GM21423 (cell line): ENCODE data around the gene RFX2.
"Not testable (repeated sequence)": the region's sequence is repeated elsewhere in the genome, so short reads cannot be mapped to it uniquely, and the experiment has no call there.

Experiments
- ATAC-seq: cut with Tn5 transposase; IDR thresholded peaks from one replicate; pipeline ENCODE4 v1.9.1; 2021; ENCODE audit warnings: mild to moderate bottlenecking, moderate library complexity; ENCODE audit not compliant: unreplicated experiment

RFX2 gene

GRCh38 chr19:6076675-6077463 is 33.4 kb downstream of the RFX2 start:
- no peak for ATAC-seq

DNA sequence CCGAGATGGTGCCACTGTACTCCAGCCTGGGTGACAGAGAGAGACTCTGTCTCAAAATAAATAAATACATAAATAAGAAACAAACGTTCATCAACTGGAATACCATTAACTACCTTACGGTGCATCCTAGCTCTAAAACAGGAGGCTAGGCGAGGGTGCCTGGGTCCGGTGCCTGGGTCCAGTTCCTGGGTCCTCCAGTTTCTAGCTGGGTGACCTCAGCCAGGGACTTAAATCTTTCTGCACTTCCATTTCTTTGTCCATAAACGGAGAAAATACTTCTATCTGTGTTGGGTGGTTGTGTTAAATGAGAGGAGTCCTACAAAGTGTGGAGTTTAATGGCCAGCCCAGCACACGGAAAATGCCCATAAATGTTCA is 34.0 kb downstream of the RFX2 start:
- no peak for ATAC-seq

- ATAC-seq, result no peak
These were observed 35.4 kb downstream of the RFX2 start for GRCh38 chr19:6074709-6075403.

- no peak for ATAC-seq
These were observed 36.2 kb downstream of the RFX2 start for GRCh38 chr19:6073858-6074708.

GRCh38 chr19:6073233-6073632 is 37.1 kb downstream of the RFX2 start:
- ATAC-seq, result not testable (repeated sequence)

DNA sequence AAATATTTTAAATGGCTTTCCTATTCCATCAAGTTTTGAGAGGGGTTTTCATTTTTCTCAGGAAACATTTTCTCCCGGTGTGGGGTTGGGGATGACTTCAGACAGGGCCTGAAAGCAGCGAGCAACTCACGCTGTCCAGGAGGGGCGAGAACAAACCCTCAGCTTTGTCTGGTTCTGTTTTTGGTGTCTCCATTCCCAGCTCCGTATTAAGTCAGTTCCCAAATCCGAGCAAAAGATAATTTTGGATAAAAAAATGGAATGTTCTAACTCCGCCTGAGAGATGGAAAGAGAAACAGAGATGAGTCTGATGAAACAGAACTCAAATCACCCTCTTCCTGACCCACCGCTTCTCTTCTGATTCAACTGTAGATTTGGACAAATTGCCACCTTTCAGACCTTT is 38.4 kb downstream of the RFX2 start:
- no peak for ATAC-seq

- ATAC-seq, result no peak
These were observed 39.4 kb downstream of the RFX2 start for GRCh38 chr19:6070720-6071485.

DNA sequence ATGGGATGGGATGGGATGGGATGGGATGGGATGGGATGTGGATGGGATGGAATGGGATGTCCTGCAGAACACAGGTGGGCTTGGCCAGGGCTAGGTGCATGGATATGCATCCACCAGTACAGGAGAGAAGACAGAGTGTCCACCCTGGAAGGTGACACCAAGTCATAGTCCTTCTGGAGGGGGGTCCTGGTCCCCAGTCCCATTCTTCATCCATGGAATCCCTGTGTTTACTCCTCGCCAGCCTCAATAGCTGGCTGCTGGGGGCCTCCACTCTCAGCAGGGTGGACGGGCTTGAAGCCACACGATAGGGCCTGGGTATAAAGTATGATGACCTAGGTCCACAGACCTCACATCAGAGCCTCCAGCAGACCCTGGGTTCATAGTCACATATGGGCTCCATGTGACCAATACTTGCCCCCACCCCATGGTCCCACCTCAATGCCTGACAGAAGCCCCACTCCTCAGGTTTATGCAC is 40.1 kb downstream of the RFX2 start:
- ATAC-seq, result no peak

GRCh38 chr19:6069268-6069791 is 41.0 kb downstream of the RFX2 start:
- no peak for ATAC-seq

GRCh38 chr19:6068711-6069110 is 41.6 kb downstream of the RFX2 start:
- no peak for ATAC-seq

- ATAC-seq, result no peak
These were observed 42.3 kb downstream of the RFX2 start for GRCh38 chr19:6067975-6068374.

DNA sequence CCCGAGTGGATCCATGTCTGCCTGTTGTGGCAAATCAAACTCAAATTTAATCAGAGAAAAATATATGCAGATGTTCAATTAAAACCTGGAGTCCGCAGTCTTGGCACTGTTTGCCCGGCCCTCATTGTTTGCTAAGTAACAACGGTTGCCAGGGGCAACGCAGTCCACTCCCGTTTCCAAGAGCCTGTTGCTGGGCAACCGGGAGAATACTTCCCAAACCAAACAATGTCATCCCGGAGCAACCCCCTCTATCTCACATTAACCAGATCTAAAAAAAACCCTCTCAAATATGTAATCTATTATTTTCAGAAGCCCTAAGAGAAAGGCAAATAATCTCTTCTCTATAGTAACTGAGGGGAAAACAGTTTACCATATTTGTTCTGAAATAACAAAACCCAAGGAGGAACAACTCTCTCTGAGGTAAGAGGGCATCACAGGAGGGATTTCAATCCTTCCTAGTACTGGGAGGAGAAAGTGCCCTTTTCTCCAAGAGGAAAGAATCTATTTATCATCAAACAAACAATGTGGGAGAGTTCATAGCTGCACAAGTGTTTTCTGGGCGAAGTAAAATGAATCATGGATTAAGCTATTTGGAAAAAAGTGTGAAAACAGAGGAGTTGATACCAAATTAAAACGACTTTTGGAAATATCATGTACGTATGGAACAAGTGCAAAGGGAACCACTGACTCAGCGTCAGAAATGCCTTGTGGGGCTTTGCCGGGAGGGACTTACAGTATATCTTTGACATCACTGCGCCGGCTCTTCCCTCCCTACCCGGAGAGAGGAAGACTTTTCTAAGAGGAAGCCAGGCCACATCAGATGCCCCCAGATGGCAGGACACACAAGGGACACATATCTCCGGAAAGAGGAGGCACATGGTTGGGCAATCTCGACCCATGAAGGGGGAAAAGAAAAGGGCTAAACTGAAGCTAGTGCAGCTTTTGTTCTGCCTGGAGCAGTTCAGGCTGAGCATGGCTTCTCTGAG is 43.3 kb downstream of the RFX2 start:
- ATAC-seq, result peak; percentile 38

- no peak for ATAC-seq
These were observed 44.5 kb downstream of the RFX2 start for GRCh38 chr19:6065685-6066374.

DNA sequence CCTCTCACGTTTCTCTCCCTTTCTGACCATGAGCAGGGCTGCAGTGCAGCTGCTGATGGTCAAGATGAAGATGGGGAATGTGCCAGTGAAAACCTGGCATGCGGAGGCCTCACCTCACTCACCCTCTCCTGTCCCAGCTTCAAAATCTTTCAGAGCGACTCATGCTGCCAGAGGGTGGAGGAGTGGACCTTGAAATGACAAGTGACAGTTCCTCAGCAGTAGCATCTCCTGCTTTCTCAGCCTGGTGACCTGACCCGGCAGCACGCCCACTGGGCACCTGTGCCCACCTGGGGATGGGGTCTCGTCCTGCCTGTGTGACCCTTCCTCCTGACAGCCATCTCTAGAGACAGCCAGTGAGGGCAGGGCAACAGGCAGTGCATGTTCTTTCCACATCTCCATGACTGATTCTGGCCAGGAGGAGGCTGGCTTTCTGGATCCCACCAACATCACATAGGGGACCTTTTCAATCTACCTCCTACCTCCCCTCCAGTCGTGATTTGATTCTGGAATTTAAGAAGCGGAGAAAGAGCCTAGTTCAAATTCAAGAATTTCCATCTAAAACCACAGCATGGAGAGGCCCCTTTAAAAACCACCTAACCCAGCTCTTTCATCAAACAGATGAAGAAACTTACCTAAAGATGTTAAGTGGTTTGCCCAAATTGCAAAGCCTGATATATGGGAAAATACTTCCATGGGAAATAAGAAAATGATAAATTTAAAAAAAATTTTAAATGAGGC is 45.8 kb downstream of the RFX2 start:
- no peak for ATAC-seq

DNA sequence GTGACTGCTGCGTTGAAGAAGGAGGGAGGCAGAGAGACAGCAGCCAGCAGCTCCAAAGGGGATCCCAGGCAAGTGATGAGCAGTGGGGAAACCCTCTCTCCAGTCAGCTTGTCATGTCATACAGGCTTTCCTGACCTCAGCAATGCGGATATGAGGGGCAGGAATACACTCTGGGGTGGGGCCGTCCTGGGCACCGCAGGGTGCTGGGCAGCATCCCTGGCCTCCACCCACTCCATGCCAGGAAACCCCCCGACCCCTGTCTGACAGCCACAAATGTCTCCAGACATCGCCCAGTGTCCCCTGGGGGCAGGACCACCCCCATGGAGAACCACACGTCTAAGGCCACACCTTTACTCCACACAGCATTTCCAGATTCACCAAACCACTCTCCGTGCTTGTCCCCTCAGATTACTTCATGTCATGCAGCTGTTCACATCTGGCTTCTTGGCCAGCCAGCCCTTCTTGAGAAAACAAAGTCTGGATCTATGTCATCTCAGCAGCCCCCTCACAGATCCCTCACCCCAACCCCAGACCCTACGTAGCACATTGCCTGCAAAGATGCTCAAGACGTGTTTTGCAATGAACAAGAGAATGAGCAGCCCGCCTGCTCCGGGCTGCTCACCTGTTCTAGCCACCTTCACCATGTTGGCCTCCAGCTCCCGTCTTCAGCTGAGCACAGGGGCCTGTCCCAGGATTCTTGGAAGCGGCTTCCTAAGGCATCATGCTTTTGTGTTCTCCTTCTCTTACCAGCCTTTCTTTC is 46.5 kb downstream of the RFX2 start:
- ATAC-seq, result no peak

DNA sequence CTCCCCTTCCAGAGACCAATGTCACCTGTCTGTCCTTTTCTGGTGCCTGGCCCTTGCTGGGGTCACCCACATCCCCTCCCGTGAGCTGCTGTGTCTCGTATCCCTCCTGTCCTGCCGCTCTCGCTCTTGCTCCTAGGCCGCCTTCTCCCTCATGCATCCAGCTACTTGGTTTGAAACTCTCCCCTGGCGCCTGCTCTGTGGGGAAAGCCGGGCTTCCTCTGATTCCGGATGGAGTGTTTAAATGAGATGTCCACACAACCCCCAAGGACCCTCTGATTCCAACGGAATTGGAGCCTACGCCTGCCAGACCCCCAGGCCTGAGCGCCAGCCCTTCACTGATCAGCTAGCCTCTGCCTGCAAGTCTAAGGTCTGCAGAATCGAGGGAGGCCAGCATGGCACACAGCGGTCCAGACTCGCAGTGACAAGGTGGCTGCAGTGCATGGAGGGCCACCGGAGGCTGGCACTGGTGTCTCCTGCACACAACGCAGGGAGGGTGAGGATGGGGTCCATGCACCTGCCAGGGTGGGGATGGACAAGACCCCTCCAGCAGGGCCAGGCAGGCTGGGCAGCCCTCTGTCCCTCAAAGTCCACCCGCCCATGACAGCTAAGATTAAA is 47.2 kb downstream of the RFX2 start:
- no peak for ATAC-seq

DNA sequence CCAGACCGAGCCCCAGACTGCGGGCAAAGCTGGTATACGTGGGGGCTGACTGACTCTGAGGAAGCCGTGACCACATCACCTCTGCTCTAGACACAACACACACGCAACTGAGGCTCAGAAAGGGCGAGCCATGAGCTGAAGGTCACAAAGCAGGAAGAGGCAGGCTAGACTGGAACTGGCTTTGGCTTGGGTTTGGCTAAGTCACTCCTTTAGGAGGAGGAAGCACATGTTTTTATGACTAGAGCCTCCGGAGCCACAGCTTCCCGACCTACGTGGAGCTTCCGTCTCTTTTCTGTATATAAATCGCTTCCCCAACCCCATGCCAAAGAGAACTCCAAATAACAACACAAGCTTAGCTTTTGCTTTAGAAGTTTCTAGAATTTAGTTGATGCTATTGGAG is 48.0 kb downstream of the RFX2 start:
- ATAC-seq, result no peak
